ENCODE measurements around the gene PDGFB. TPM values are rescaled to one million over a fixed set of nuclear protein-coding genes. Genes with fewer than 3 reads are reported as not detected.

The PDGFB gene
- total RNA-seq, 2 donors from 2014 or later = 9.9 to 16.4 TPM

DNA sequence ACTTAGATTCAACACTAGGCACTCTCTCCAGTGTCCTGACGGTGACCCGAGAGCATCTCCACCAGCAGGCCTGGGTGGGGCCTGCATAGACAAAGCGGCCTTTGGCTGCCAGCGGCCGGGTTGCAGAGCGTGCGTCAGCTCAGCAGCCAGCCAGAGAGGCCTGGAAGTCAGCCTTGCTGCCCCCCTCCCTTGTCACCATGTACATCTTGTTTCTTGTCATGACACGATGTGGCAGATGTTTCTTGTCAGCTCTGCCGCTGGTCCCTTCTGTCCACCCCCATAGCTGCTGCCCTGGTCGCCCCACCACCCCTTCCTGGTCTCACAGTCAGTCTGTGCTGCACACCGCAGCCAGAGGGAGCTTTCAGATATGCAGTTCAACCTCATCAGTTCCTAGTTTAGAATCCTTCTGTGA is 59.2 kb downstream of the PDGFB start:
- 20% methylated on average over 11 of the region's 11 CpGs for WGBS
- H3K36me3 ChIP-seq = no peaks in the 10 kb centered on the region
- H3K9me3 ChIP-seq = no peaks in the 10 kb centered on the region
- H3K27ac ChIP-seq = no peak overlapping the region
- no peaks in the 10 kb centered on the region for H3K4me1 ChIP-seq (replicated peaks)
- no peak overlapping the region for H3K4me3 ChIP-seq
- no peaks in the 10 kb centered on the region for H3K27me3 ChIP-seq (replicated peaks; ENCODE audit: insufficient read depth)
- intact Hi-C loops (cut with DNase I) = no loop called here
- DNase-seq (ENCODE audit: low spot score) = peak; percentile 20
- TF ChIP-seq, protein P1, sequence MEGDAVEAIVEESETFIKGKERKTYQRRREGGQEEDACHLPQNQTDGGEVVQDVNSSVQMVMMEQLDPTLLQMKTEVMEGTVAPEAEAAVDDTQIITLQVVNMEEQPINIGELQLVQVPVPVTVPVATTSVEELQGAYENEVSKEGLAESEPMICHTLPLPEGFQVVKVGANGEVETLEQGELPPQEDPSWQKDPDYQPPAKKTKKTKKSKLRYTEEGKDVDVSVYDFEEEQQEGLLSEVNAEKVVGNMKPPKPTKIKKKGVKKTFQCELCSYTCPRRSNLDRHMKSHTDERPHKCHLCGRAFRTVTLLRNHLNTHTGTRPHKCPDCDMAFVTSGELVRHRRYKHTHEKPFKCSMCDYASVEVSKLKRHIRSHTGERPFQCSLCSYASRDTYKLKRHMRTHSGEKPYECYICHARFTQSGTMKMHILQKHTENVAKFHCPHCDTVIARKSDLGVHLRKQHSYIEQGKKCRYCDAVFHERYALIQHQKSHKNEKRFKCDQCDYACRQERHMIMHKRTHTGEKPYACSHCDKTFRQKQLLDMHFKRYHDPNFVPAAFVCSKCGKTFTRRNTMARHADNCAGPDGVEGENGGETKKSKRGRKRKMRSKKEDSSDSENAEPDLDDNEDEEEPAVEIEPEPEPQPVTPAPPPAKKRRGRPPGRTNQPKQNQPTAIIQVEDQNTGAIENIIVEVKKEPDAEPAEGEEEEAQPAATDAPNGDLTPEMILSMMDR (IDR thresholded peaks at IDR 0.05) = peak in 3 of 4 experiments; percentile 30 to 68 (median 47)
- TF ChIP-seq POLR2AphosphoS5 (IDR thresholded peaks at IDR 0.05) (peak; percentile 44), POLR2A (IDR thresholded peaks at IDR 0.05) (no peak)

DNA sequence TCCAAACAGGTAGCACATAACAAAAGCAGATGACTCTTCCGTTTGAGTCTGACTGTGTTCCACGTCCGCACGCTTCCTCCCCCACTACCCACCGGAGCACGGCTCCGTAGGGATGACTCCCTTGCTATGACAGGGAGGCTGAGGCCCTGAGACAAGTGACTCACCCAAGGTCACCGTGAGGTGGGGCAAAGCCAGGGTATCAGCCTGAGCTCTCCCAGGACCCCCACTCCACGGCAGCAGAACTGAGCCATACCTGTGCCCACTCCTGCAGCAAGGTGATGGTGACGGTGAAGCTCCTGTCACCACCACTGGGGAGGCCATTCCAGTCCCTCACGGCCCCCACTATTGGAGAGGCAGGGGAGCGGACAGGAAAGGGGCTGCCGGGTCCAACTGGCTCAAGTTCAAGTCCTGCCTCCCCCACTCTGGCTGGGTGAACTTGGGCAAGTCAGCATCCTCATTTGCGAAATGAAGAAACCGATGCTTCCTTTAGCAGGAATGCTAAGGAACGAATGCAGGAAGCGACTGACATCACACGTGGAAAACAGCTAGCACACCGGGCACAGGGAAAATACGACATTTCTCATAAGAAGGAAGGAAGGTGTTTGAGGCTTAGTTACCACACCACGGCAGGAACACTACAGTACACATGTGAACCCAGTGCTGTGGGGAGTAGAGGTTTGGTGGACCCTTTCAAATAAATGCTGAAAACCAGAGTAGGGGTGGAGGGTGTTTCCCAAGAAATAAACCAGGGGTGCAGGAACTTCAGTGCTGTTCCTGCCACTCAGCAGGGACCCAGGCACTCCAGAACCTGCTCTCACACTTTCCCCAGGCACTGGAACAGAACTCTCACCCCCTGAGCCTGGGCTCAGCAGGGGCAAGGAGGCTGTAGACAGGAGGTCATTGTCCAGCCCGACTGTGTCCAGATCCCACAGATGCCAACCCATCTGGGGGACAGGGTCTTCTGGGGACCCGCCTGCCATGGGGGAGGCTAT is 59.9 kb downstream of the PDGFB start:
- no peak overlapping the region for H3K27ac ChIP-seq
- H3K27me3 ChIP-seq (replicated peaks; ENCODE audit: insufficient read depth) = no peaks in the 10 kb centered on the region
- H3K4me1 ChIP-seq (replicated peaks) = no peaks in the 10 kb centered on the region
- TF ChIP-seq, protein P1 (IDR thresholded peaks at IDR 0.05) = no peak
- no peak for TF ChIP-seq POLR2A (IDR thresholded peaks at IDR 0.05)
- TF ChIP-seq POLR2AphosphoS5 (IDR thresholded peaks at IDR 0.05) = no peak
- H3K36me3 ChIP-seq = no peaks in the 10 kb centered on the region
- no peak for DNase-seq (ENCODE audit: low spot score)
- WGBS = 78% methylated on average over 23 of the region's 23 CpGs
- intact Hi-C loops (cut with DNase I) = no loop called here
- H3K4me3 ChIP-seq = no peak overlapping the region
- no peaks in the 10 kb centered on the region for H3K9me3 ChIP-seq

DNA sequence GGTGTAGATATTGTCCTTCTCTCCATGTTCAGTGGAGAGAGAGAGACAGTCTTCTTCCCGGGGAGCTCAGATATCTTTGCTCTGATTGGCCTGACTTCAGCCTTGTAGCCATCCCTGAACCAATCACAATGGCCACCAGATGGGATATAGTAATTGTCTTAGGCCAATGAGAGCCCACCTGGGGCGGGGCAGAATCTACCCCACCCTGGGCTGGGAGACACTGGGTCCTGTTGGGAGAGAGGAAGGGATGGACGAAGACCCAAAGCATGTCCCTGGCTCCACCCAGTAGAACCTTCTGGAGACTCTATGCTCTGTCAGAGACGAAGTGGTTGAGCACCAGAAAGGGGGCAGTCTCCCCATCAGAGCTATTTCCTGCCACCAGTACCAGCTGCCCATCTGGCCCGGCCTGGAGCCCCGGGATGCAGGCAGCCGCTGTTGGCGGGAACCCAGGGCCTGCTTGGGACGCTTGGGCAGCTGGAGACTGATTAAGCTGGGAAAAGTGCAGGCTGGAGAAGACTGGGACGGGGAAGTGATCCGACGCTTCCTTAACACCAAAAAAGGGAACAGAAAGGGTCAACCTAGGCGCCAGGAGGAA is 60.7 kb downstream of the PDGFB start:
- H3K27me3 ChIP-seq (replicated peaks; ENCODE audit: insufficient read depth) = no peaks in the 10 kb centered on the region
- H3K36me3 ChIP-seq = no peaks in the 10 kb centered on the region
- 78% methylated on average over 13 of the region's 13 CpGs for WGBS
- intact Hi-C loops (cut with DNase I) = no loop called here
- TF ChIP-seq, protein P1 (IDR thresholded peaks at IDR 0.05) = no peak
- no peak for TF ChIP-seq POLR2A (IDR thresholded peaks at IDR 0.05)
- H3K9me3 ChIP-seq = no peaks in the 10 kb centered on the region
- no peak overlapping the region for H3K4me3 ChIP-seq
- DNase-seq (ENCODE audit: low spot score) = no peak
- H3K27ac ChIP-seq = no peak overlapping the region
- no peaks in the 10 kb centered on the region for H3K4me1 ChIP-seq (replicated peaks)

DNA sequence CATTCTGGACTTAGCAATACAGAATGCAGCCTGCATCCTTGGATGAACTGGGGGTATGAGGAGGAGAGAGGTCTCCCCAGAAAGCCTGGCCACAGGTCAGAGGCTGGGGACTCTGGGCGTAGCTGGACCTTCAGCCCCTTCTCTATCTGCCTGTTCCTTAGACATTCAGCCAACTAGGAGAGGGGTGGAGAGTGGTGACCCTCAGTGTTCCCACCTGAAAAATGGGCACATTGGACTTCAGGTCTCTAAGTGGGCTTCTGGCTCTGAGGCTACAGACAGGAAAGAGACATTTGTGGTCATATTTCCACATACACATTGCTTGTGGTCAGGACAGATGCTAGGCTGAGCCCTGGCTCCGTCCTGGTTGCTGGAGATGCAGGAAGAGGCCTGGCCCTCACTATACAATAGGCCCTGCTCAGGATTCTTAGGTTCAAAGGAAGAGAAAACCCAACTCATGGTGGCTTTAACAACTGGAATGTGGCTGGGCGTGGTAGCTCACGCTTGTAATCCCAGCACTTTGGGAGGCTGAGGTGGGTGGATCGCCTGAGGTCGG is 62.2 kb downstream of the PDGFB start:
- no peaks in the 10 kb centered on the region for H3K4me1 ChIP-seq (replicated peaks)
- H3K4me3 ChIP-seq = no peak overlapping the region
- no peaks in the 10 kb centered on the region for H3K36me3 ChIP-seq
- intact Hi-C loops (cut with DNase I) = no loop called here
- no peaks in the 10 kb centered on the region for H3K27me3 ChIP-seq (replicated peaks; ENCODE audit: insufficient read depth)
- H3K27ac ChIP-seq = no peak overlapping the region
- H3K9me3 ChIP-seq = no peaks in the 10 kb centered on the region
- TF ChIP-seq, protein P1 (IDR thresholded peaks at IDR 0.05) = no peak
- no peak for TF ChIP-seq POLR2AphosphoS5 (IDR thresholded peaks at IDR 0.05)
- no peak for TF ChIP-seq POLR2A (IDR thresholded peaks at IDR 0.05)
- WGBS = 93% methylated on average over 6 of the region's 6 CpGs
- no peak for DNase-seq (ENCODE audit: low spot score)

Measured in prostate gland (tissue), 2 donors.